ENCODE data around the gene RTN4R. TPM values are rescaled to one million over a fixed set of nuclear protein-coding genes. Genes with fewer than 3 reads are reported as not detected.

RTN4R gene
- total RNA-seq, 4 donors from 2014 or later = 2.5 to 6.9 (median 3.6) TPM

DNA sequence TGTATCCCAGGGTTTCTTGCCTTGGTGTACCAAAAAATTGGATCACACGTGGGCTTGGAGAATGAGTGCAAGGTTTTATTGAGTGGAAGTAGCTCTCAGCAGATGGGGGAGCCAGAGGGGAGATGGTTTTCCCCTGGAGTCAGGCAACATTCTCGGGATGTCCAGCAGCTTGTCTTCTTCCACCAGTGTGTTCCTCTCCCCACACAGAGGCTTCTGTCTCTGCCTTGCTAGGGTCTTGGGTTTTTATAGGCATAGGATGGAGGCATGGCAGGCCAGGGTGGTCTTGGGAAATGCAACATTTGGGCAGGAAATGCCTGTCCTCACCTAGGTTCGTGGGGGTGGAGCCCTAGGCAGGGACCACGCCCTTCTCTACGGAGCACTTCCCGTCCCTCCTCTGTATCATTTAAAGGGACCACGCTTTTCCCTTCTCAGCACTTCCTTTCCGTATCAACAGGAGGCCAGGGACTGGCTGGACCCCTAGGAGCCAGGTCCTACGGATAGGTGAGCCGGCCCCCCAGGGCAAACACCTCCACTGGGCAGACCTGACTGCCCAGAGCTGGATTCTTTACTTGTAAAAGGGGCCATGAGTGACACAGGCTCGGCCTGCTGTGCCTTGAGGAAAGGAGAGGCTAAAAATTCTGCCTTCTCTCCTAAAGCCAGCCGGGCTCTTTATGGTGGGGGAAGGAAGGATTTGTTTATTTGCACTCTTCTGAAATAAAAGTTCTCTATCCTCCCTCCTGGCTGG, 62.0 kb downstream of the RTN4R start:
- peak in 1 of 2 donors; percentile 46 for DNase-seq (ENCODE audit: low spot score in 2 of 2)
- Histone ChIP-seq H3K9me3 (no peaks in the 10 kb centered on the region), H3K27me3 (peaks cover 0 to 13% of the 10 kb centered on the region in 2 donors), H3K4me1 (peaks cover 0 to 45% (median 24%) of the 10 kb centered on the region in 4 donors), H3K4me3 (peak overlapping the region; percentile 40 to 61 (median 58)), H3K36me3 (no peaks in the 10 kb centered on the region), H3K27ac (peak overlapping the region in 3 of 4 donors; percentile 32 to 82 (median 81))
- peak in 1 of 2 donors; percentile 33 for TF ChIP-seq EP300 (IDR thresholded peaks at IDR 0.05)
- TF ChIP-seq, protein P1, sequence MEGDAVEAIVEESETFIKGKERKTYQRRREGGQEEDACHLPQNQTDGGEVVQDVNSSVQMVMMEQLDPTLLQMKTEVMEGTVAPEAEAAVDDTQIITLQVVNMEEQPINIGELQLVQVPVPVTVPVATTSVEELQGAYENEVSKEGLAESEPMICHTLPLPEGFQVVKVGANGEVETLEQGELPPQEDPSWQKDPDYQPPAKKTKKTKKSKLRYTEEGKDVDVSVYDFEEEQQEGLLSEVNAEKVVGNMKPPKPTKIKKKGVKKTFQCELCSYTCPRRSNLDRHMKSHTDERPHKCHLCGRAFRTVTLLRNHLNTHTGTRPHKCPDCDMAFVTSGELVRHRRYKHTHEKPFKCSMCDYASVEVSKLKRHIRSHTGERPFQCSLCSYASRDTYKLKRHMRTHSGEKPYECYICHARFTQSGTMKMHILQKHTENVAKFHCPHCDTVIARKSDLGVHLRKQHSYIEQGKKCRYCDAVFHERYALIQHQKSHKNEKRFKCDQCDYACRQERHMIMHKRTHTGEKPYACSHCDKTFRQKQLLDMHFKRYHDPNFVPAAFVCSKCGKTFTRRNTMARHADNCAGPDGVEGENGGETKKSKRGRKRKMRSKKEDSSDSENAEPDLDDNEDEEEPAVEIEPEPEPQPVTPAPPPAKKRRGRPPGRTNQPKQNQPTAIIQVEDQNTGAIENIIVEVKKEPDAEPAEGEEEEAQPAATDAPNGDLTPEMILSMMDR (IDR thresholded peaks at IDR 0.05) = peak in 1 of 5 experiments; percentile 34
- no peak for TF ChIP-seq POLR2A (IDR thresholded peaks at IDR 0.05)
- WGBS, 2 donors = 28 to 31% methylated on average over 12 of the region's 12 CpGs

GRCh38 chr22:20205464-20205963, 62.6 kb downstream of the RTN4R start:
- DNase-seq (ENCODE audit: low spot score in 2 of 2) = no peak
- H3K36me3 ChIP-seq = no peaks in the 10 kb centered on the region
- no peak for TF ChIP-seq POLR2A (IDR thresholded peaks at IDR 0.05)
- TF ChIP-seq EP300 (IDR thresholded peaks at IDR 0.05) = no peak
- TF ChIP-seq, protein P1 (IDR thresholded peaks at IDR 0.05) = no peak
- peaks cover 0 to 13% of the 10 kb centered on the region in 2 donors for H3K27me3 ChIP-seq
- 67 to 83% methylated on average over 7 to 15 of the region's 15 CpGs for WGBS, 2 donors
- no peak overlapping the region for H3K4me3 ChIP-seq
- H3K27ac ChIP-seq = peak overlapping the region in 3 of 4 donors; percentile 32 to 82 (median 81)
- H3K9me3 ChIP-seq = no peaks in the 10 kb centered on the region
- peaks cover 0 to 39% (median 21%) of the 10 kb centered on the region in 4 donors for H3K4me1 ChIP-seq

DNA sequence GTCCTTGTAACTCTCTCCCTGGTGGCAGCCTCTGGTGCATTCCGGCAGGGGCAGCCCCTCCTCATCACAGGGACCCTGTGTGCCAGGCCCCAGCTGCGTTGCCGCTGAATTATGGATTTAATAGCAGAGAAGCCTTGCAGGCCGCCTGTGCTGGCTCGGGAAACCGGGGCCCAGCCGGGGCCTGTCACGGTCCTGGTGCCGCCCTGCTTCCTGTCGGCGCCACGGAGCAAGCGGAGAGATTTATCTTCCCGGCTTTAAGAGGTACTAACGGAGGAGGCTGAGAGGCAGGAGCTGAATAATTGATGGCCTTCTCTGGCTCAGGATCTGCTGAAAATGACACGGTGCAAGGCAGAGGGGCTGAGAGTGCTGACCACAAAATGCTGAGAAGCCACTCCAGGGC, 63.3 kb downstream of the RTN4R start:
- TF ChIP-seq EP300 (IDR thresholded peaks at IDR 0.05) (no peak), POLR2A (IDR thresholded peaks at IDR 0.05) (no peak)
- TF ChIP-seq, protein P1 (IDR thresholded peaks at IDR 0.05) = no peak
- Histone ChIP-seq H3K27me3 (peaks cover 0 to 18% of the 10 kb centered on the region in 2 donors), H3K4me3 (no peak overlapping the region), H3K36me3 (no peaks in the 10 kb centered on the region), H3K4me1 (peaks cover 0 to 37% (median 21%) of the 10 kb centered on the region in 4 donors), H3K27ac (no peak overlapping the region), H3K9me3 (no peaks in the 10 kb centered on the region)
- WGBS, 2 donors = 60 to 73% methylated on average over 16 of the region's 16 CpGs
- no peak for DNase-seq (ENCODE audit: low spot score in 2 of 2)

GRCh38 chr22:20204311-20204710, 63.8 kb downstream of the RTN4R start:
- no peak overlapping the region for H3K27ac ChIP-seq
- WGBS, 2 donors = 82% methylated on average over 3 to 8 of the region's 8 CpGs
- no peak for DNase-seq (ENCODE audit: low spot score in 2 of 2)
- H3K27me3 ChIP-seq = peaks cover 0 to 22% of the 10 kb centered on the region in 2 donors
- TF ChIP-seq EP300 (IDR thresholded peaks at IDR 0.05) (no peak), POLR2A (IDR thresholded peaks at IDR 0.05) (no peak)
- TF ChIP-seq, protein P1 (IDR thresholded peaks at IDR 0.05) = no peak
- no peaks in the 10 kb centered on the region for H3K9me3 ChIP-seq
- H3K4me1 ChIP-seq = peaks cover 0 to 37% (median 21%) of the 10 kb centered on the region in 4 donors
- H3K4me3 ChIP-seq = no peak overlapping the region
- no peaks in the 10 kb centered on the region for H3K36me3 ChIP-seq

Data from tibial nerve (tissue), 4 donors.